T-helper 22 cell (primary cell): ENCODE data around the gene WNT5B.

Experiments used
- DNase-seq: peaks from one replicate; pipeline ENCODE4 v3.0.0-alpha.2; 2020; ENCODE audit warnings: low read depth

The WNT5B gene

DNA sequence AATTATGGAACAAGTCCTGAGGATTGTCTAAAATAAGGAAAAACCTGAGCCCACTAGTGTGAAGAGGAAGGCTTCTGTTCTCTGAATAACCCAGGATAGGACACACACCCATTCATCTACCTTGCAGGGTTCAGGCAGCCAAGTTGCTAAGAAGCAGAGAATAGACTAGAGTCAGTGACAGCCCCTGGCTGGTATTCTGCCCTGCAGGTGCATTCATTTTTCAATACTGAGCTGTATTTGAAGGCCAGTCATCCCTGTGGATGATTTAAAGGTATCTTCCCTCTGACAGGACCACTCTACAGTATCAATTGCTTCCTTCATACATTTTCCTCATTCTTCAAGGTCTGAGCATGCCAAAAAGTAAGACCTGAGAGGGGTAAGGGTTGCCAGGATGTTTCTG, 22.9 kb downstream of the WNT5B start:
- no peak for DNase-seq

DNA sequence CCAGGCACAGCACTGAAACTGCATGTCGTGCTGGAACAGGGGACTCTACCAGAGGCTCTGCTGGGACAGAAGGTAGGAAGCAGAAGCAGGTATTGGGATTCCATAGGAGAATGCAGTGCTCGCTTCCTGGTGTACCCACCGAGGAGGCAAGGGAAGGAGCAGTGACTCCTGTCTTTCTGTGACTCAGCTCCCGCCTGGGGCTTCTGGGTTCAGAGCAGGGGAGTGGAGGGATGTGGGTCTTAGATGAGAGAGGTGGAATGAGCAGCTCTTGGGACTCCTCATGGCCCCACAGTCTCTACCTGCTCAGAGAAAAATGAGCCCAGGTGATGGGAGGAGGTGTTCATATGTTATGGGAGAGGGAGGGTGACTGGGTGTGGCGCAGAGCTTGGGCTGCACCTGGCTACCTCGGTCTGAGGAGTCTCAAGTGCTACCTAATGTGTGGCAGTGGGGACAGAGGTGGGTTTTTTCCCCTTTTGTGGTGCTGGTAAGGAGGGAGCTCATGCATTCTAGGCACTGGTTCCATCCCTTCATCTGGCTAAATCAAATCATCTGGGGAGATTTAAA, 26.3 kb downstream of the WNT5B start:
- DNase-seq: no peak

DNA sequence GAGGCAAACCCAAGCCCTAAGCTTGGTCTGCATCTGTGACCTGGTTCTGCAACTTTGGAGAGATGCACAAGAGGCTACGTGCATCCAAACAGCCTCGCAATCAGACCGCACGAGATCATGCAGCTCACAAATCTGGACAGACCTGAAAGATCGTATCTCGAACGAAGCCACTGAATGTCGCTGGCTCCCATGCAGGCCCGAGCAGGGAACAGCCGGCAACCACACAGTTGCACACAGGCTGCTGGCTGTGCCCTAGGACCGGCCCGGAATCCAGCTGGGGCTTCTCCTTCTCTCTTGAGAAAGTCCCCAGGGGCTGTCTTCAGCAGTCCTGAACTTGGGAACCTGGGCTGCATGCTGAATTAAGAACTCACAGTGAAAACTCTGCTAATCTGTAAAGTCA, 27.9 kb downstream of the WNT5B start:
- DNase-seq: no peak

DNA sequence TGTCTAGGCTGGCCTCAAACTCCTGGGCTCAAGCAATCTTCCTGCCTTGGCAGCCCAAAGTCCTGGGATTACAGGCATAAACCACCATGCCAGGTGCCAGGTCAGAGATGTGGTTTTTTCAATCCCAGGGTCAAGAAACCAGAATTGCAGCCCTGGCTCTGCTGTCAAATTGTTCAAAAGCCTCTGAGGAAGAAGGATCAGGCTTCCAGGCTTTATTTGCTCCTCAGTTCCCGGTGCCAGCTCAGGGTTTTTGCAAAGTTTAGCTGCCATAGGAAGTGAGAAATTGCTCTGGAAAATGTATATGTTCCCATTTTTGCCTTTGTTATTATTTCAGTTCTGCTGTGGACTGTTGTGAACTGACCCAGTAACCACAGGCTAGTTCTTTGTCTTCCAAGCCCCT, 28.7 kb downstream of the WNT5B start:
- no peak for DNase-seq

DNA sequence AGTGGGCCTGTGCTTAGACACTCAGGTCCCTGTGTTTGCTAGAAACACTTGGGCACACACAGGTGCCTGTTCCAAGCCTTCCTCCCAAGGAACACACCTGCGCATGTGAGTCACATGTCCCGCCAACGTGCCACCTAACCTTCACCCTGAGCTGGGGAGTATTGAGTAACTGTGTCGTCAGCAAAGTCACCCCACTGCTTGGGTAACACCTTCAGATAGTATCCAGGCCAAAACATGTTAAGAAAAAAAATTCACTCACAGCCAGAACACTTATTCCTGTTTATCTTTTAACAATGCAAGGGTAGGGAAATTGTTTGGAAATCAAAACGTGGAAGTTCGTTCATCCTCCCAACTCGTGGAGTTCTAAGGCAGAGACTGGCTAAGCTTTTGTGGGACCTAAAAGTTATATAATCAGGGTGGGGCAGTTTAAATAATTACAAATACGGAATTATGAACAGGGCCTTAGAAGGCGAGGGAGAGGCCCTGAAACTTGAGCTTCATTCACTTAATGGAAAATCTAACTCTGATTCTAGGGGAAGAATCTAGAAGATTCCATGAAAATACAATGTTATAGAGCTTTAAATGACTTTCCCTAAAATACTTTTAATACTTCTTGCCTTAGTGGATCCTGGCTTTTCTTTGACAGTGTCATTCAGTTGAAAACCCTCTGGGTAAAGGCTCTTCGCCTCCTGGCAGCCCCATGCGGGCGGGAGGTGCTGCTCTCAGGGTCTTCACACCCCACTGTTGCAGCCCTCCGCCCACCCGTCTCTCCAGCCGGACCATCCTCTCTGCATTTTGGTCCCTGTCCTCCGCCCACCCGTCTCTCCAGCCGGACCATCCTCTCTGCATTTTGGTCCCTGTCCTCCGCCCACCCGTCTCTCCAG, 31.5 kb downstream of the WNT5B start:
- DNase-seq: peak; percentile 56

DNA sequence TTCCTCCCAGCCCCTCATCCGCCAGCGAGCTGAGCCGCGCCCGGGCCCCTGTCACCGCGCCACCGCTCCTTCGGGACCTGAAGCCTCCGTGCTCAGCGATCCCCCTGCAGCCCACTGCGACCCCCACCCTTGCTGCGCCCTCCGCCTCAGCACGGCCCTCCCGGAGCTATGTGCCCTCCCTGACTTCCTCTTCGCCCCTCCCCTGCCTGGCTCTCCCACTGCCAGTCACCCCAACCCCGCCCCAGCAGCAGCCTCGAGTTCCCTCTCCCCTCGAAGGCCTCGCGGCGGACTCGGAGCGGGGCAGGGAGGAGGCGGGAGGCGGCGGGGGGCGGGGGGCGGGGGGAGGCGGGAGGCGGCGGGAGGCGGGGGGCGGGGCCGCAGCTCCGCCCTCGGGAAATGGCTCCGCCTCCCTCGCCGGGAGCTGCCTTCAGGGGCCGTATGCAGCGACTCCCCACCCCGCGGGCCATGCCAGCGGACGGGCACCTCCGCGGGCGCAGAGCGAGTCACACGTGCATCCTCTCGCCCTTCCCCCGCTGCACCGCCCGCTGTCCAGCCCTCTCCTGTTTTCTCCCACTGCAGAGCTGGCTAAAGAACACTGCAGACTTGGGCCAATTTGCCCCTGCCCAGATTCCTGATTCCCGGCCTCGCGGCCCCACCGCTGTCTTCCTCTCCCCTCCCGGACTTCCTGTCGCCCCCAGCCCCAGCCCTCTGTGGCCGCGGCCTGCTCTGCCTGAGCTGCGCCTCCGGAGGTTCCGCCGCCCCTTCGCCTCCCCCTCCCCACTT, 32.7 kb downstream of the WNT5B start:
- peak; percentile 76 for DNase-seq

DNA sequence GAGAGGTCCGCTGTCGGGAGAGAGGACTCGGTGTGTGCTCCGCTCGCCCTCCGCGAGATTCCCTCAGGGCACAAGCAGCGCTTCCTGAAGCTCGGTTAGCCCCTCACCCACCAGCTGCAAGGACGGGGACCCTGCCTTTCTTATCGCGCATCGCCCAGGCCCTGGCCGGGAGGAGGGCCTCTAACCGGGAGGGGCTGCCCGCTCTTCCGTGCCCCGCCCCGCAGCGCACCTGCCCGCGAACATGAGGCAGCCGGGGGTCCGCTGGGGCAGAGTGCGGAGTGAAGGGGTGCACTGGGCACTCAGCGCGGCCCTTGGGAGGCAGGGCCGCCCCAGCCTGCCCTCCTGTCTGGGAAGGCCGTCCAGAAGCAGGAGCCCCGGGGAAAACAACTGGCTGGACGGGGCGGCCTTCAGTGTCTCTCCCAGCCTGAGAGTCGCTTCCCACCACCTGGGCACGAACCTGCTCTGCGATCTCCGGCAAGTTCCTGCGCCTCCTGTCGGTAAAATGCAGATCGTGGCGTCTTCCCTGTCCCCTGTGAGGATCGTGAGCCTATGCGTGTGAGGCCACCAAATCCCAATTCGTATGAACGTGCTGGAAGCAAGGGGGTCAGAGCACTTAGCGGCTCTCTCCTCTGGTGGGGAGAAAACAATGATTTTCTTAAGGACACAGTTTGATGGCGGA, 33.9 kb downstream of the WNT5B start:
- peak; percentile 40 for DNase-seq

DNA sequence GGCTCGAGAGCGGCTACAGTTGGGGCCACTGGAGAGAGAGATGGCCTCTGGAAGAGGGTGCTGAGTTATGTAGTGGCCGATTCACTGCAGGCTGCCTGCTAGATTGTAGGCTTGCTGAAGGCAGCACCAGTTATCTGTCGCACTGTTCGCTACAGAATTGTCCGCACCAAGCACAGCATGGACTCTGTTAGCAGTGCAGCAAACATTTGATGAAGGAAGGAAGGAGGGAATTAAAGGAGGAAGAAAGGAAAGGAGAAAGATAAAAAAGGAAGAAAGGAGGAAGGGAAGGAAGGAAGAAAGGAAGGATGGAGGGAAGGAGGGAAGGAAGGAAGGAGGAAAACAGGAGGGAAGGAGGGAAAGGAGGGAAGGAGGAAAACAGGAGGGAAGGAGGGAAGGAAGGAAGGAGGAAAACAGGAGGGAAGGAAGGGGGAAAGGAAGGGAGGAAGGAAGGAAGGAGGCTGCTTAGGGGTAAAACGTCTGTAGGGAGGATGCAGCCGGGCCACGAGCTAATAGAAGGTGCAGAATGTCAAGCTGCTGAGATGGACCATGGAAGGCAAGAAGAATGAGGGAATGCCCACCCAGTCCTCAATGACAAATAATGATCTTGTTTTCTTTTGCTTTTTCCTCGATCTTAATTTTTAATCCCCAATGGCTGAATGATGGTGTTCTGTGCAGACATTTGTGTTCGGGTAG, 34.6 kb downstream of the WNT5B start:
- DNase-seq: no peak

DNA sequence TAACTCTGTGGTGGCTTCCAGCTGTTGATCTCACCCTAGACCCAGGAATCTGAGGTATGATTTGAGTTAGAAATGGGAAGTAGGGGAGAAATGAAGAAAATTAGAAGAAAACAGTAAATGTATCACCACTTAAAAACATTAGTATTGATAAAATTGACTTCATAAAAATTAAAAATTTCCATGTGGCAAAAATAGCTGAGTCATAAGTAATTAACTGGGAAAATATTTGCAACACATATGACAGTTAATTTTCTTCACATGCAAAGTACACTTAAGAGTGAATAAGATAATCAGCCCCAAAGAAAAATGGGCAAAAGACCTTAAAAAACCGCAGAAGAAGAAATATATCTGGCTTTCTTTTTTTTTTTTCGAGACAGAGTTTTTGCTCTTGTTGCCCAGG, 36.3 kb downstream of the WNT5B start:
- DNase-seq: no peak

DNA sequence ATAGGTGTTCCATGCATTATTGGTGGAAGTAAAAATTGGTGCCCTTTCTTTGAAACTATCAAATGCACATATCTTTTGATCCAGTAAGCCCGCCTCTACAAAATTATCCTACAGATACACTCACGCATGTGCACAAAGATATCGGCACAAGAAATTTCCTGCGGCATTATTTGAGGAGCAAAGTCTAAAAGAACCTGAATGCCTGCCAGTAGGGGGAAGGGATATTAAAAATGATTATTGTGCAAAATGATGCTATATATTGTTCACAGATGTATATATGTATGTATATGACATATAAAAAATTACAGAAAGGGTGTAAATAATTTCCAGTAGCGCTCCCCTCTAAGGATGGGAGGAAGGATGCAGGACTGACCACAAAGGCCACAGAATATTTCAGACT, 37.2 kb downstream of the WNT5B start:
- DNase-seq: no peak

DNA sequence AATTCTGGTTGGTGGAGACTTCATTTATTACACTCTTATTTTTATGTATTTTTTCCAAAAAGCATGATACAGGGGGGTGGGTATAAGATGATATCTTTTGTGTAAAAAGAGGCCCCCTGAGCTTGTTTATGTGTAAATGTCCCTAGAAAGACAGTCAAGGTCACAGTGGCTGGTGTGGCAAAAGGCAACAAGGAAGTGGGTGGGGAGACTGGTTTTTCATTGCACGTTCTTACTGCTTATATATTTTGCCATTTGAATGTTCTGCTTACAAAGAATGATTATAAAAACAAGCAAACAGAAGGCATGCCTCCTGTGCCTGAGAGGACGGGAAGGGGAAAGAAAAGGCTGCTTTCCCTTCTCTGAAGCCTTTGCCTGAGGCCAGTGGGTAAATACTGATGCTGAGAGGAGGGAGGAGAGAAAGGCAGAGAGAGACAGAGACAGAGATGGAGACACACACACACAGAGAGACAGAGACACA, 37.7 kb downstream of the WNT5B start:
- DNase-seq: no peak

DNA sequence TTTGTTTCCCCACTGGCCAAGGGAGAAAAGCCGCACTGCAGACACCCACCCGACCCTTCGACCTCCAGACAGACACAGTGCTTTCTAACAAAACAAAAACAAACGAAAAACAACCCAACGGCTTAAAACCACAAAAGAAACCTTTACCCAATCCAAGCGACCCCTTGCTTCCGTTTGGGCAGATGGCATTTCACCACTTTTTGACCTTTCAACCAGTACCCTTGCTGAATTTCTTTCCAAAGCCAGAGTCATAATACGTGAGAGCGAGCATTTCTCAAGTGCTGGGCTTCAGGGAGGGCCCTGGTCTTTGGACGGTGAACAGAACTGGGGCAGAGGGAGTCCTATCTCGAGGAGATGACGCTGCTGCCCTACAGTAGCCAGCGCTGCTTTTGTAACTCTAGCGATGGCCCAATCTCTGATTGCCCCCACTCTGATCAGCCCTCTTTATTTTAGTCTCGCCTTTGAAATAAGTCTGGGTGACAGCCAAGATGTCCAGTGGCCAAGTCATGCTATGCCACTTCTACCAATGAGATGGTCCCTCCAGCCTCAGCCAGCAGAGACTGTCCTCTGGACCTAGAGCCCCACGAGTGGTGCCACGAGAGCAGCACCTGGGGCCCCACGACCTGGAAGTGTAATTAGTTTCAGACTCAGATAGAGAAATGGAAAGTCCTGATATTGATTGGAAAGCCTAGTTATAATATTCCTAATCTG, 40.0 kb downstream of the WNT5B start:
- no peak for DNase-seq

DNA sequence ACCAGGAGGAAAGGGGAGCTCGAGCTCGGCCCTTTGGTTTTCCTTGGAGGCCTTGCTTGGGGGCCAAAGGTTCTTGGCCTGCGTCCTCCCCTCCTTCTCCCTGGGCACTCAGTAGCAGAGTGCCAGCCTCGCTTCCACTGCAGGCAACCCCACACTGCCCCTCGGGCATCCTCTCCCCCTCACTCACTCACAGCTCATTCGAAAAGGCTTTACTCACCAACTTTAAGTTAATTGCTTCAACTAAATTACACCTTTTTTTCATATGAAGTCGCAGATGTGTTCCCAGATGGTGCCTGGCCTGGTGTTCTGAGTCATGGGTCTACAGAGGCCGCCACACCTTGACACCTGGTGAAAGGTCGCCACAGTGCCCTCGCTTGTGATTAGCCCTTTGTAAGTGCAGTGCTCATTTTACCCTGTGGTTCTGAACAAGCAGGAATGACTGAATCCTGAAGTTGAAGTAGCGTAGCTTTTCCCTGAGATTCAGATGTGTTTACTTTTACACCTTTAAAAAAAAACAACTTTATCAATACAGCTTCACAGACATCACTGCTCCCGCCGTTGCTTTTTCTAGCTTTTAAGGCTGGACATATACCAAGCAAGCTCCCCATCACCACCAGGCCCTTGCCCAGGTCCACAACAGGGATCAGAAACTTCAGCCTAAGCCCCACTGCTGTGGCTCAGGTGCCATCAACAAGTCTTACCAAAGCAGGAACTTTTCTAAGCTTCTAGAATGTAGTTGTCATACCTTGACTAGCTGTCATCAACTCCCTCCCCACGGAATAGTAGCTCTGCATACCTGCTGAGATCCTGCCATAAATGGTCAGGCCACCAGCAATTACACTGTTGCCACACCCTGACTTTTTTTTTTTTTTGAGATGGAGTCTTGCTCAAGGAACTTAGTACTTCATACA, 41.6 kb downstream of the WNT5B start:
- DNase-seq: no peak

DNA sequence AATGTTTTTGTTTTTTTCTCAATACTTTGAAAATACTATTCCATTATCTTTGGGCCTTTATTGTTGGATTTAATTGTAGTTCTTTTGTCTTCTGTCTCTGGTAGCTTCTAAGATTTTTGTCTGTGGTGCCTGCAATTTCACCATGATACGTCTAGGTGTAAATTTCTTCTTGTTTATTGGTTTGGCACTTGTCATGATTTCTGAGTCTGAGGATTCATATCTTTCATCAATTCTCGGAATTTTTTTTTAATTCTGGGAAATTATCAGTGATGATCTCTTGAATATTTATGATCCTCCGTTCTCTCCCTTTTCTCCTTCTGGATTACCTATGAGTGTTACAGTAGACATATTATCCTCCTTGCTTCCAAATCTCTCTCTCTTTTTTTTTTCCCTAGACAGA, 47.0 kb downstream of the WNT5B start:
- DNase-seq: no peak

DNA sequence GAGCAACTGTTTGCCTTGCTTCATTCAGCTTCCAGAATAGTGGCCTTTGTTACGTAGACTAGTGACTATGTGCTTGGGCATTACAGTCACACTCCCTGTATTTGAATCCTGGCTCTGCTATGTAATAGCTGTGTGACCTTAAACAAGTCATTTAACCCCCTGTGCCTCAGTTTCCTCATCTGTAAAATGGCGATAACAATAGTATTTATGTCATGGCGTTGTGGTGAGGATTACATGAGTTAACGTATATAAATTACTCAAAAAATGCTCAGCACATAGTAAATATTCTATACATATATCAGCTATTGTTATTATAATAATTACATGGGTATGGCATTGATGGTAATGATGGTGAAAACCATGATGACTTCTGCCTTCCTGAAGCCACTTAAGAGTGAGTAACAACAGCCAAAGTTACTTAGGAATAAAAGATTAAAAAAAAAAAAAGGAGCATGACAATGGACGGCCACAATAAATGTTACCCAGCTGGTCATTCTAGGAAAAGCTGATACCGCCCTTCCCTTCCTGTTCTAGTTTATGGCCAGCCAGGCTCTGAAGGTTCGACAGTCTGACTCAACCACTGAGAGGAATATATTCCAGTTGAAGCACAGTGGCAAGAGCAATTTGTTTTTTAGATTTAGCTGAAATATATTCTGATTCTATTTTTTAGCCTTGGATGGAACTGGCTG, 51.9 kb downstream of the WNT5B start:
- DNase-seq: no peak

DNA sequence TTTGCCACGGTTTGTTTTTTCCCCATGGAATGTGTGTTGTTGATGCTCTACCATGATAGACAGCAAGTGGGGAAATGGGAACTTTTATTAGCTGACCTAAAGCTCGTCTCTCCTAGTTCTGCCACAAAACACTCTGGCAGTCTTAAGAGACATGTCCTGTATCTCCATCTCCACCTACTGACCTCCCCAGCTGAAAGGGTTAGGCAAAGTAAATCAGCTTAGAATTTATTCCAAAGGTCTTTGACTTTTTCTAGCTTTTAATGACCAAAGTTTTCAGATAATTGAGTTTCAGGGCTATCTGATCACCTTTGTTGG, 52.4 kb downstream of the WNT5B start:
- DNase-seq: no peak

DNA sequence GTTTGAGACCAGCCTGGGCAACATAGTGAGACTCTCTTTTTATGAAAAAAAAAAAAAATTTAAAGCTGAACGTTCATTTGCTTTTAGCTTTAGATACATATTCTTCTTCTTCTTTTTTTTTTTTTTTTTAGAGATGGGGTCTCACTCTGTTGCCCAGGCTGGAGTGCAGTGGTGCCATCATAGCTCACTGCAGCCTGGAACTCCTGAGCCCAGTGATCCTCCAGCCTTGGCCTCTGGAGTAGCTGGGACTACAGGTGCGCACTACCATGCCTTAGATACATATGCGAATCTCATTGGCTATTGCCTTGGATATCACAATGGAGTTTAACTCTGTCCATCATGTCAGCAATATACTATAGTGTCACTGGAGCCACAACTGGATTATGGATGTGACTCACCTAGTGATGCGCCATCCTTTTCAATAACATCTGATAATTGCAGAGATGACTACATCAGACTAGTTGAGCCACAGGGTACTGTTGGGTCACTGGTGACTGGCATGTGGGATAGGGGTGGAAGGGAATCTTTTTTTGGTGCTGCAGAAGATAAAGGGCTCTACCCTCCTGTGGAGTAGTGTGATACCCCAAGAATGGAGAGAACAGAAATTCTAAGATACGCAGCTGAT, 59.2 kb downstream of the WNT5B start:
- no peak for DNase-seq

DNA sequence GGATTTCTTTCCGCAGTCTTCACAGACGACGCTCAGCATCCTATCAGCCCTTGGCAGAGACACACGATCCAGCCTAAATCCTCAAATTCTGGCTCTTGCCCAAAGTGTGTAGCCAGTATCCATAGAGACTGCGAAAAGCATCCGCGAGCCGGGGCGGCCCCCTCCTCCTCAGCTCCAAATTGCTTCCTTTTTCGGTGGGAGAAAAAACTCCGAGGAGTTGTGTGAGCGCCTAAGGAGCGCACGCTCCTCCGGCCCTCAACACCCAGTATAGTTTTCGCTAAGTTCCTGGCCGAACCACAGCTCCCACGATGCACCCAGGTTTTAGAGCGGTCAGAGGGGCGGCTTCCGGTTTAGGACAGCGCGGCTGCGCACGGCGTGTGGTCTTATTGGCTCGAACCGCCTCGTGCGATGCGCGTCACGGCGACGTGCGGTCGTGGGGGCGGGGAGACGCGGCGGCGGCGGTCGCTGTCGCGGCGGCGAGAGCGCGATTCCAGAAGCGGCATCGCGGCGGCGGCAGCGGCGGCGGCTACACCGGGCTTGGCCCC, 61.6 kb downstream of the WNT5B start, which contains the start of gene ADIPOR2:
ADIPOR2 (plus strand) TSS at position 493 of the 545 bp plus-strand sequence. CDS start 63,274 bp downstream, outside the sequence.
- DNase-seq: peak; percentile 86
